ENCODE data around the gene GABRE.

Gene GABRE, protein sequence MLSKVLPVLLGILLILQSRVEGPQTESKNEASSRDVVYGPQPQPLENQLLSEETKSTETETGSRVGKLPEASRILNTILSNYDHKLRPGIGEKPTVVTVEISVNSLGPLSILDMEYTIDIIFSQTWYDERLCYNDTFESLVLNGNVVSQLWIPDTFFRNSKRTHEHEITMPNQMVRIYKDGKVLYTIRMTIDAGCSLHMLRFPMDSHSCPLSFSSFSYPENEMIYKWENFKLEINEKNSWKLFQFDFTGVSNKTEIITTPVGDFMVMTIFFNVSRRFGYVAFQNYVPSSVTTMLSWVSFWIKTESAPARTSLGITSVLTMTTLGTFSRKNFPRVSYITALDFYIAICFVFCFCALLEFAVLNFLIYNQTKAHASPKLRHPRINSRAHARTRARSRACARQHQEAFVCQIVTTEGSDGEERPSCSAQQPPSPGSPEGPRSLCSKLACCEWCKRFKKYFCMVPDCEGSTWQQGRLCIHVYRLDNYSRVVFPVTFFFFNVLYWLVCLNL

DNA sequence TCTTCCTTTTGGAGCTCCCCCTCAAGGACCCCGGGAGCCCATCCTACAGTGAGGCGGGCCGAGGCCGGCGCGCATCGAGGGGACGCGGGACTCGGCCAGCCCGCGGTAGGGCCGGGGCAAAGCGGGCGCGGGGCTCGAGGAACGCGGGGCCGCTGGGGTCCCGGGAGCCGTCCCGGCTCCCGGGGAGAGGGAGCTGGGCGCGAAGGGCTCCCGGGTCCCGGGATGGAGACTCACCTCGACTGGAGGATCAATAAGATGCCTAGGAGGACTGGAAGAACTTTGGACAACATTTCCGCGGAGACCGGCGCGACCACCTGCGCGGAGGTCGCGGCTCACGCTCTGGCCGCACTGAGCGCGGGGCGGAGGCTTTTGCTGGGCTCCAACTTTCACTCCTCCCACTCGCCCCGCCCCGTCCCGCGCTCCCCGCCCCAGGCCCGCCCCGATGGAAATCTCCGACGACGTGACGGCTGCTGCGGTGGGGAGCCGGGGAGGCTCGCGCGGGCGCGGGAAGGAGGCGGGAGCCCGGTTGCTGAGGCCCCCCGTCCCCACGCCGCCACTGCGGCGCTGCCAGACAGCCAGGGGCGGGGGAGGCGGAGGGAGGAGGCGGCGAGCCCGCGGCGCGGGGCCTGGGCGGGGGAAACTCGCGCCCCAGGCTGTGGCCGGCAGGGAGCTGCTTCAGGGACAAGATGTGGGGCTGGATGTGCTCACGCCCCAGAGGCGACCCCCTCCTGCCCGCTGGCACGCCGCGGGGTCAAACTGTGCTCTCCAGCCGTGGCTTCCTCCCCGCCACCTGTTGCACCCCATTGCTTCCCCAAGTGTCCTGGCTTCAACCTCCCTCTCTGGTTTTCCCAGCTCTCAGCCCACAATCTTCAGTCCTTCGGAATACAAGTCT is at the start of gene GABRE:
Gene GABRE, minus strand, starts transcription at position 341 of the 892 bp plus-strand sequence. Its CDS starts 51 bp downstream, at position 290.
- peak; percentile 85 for DNase-seq (ENCODE audit: low spot score)

DNA sequence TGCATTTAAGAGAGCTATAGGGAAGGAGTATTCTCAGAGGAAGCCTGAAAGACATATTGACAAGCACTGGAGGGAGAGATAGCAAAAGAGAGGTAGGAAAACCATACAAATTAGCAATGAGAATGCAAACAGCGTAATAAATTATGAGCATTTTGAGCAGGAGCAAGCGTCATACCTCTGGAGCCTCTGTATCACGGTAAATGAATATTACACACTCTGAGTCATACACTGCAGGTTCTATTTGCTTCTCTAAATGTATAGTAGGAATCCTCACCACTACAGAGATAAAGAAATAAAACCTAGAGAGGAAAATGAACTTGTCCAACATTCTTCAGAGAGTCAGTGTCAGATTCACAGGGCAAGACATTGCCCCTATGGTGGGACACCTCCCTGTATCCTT is 46.4 kb upstream of the GABRE start:
- DNase-seq (ENCODE audit: low spot score) = no peak

DNA sequence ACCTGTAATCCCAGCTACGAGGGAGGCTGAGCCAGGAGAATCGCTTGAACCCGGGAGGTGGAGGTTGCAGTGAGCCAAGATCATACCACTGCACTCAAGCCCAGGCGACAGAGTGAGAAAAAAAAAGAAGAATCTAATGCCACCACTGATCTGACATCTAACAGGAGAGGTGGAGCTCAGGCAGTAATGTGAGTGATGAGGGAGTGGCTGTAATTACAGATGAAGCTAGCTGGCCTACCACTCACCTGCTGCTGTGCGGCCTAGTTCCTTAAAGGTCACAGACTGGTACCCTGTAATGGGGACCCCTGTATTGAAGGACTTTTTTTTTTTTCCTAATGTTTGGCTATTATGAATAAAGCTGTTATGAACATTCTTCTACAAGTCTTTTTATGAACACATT is 25.3 kb upstream of the GABRE start:
- no peak for DNase-seq (ENCODE audit: low spot score)

DNA sequence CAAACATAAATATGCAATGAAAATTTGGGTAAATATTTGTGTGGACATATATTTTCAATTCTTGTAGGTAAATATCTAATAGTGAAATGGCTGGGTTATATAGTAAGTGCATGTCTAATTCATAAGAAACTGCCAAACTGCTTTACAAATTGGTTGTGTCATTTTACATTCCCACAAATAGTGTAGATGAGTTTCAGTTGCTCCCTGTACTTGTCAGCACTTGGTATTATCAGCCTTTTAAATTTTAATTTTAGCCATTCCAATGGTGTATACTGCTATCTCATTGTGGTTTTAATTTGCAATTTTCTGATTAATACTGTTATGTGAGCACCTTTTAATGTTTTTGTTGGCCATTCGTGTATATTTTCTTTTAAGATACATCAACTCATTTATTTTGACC is 23.1 kb upstream of the GABRE start:
- no peak for DNase-seq (ENCODE audit: low spot score)

DNA sequence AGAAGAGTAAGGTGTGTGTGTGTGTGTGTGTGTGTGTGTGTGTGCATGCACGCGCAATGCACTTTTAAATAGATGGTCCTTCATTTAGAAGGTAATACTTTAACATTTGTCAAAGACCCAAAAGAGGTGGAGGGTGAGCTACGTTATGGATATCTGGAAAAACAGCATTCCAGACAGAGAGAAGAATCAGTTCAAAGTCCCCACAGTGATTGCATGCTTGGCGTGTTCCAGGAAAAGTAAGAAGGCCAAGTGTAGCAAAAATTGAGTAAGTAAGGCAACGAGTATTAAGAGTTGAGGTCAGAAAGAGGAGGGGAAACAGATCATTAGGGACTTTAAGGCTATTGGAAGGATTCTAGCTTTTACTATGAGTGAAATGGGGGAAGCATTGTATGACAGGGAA is 21.9 kb upstream of the GABRE start:
- DNase-seq (ENCODE audit: low spot score) = no peak

DNA sequence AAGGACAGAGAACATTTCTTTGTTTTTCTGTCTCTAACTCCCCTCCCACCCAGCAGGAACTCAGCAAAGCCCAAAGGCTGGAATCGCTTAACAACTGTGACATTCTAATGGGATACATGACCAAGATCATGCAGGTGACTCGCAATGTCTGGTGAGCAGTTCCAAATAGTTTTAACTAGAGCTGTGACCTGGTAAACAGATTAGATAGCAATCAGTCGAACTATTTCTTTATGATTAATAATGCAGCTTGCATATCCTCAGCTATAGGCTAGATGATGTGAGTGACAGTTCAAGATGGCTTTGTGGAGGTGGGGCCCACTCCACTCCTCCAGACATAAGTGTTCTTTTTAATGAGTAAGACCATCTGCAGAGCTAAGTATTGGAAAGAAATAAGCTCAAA is 20.0 kb upstream of the GABRE start:
- no peak for DNase-seq (ENCODE audit: low spot score)

DNA sequence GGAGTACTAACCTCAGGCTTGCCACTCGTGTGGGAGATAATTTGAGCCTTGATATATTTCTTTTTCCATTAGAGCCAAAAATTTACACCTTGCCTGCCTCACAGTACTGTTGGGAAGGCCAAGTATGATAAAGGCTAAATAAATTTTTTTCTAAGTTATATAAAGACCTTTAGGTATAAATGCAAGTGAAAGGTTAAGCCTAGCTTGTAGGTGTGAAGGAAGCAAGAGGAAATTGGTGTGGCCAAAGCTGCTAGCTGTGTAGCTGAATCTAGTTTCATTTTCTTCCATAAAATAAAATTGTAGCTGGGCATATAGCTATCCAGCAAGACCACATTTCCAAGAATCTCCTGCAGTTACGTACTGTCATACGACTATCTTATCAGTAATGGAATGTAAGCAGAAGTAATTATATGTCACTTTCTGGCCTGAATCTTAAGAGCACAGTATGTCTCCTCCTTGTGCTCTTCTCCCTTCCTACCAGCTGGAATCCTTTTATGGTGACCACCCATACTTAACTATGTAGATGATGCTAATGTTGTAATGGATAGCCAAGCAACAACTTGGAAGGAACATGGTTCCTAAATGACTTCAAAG is 14.3 kb upstream of the GABRE start:
- no peak for DNase-seq (ENCODE audit: low spot score)

DNA sequence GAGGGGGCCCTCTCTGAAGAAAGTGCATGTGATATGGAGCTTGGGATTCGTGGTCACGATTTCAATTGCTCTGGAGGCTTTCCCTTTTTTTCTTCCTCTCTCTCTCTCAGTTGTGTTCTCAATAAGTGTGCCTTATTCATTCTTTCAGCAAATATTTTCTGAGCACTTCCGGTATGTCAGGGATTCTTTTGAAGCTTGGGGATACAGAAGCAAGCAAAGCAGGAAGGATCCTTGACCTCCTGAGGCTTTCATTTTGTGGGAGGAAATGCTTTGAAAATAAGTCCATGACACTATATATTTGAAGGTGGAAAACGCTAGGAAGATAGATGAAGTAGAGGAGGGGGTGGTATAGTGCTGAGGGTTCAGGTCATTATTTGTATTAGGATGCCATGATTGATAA is 12.6 kb upstream of the GABRE start:
- no peak for DNase-seq (ENCODE audit: low spot score)

DNA sequence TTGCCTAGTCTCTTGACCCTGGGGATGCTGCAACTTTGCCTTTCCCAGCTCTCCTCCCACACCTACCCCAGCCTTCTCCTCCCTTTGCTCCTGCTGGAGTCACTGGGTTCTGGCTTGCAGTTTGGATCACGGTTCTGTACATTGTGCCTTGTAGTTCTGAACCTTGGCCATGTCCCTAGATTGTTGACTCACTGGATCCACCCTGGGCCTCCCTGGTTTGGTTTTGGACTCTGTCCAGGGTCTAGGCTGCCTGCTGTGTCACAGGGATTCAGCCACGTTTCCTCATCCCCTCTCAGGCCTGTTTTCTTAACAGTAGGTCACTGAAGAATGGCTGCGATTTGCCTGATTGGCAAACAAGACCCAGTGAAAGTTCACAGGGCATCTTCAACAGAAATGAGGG is 11.5 kb upstream of the GABRE start:
- peak; percentile 38 for DNase-seq (ENCODE audit: low spot score)

DNA sequence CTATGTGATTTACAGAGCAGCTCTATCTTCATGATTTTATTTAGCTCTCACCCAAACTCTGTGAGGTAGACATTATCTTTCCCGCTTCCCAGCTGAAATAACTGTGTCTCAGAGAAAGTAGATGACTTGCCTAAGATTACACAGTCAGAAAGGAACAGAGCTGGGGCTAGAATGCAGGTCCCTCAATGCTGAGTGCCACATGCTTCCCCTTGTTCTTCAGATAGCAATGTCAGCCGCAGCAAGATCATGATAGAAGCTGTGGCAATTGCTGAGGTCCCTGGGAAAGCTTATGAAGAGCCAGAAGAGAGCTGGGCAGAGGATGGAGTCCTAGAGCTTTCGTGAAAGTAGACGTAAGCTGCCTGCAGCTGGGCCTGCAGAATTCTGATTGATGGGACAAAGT is 11.1 kb upstream of the GABRE start:
- no peak for DNase-seq (ENCODE audit: low spot score)

DNA sequence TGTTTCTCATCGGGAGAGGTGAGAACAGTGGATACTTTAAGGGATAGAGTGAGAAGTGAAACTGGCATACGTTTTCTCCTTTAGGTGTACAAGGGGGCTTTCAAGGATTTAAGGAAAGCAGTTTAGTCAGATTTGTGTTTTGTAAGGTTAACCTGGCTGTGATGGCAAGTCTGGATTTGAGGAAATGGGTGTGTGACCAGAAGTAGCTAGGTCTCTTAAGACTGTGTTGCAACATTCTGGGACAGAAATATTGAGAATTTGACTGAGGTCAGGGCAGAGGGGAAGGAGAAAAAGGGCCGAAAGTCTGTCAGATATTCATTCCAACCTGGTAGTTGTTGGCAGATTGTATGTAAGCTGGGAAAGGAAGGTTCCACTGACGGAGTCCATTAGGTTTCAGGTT is 10.4 kb upstream of the GABRE start:
- DNase-seq (ENCODE audit: low spot score) = no peak

DNA sequence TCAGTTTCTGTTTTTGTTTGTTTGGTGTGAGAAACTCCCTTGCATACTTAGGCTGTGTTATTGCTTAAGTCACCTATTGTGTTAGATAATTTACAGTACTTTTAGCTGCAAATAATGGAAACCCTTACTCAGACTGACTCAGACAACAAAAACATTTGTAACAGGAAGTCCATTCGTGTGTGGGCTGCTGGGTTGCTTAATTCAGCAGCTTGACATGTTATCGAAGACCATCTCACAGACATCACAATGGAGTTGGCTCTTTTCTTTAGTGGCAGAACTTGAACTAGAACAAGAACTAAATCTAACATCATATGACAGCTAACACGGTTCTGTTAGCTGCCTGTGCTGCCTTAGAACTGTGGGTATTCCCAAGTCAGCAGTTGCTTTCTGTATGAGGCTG is 9.9 kb upstream of the GABRE start:
- DNase-seq (ENCODE audit: low spot score) = peak; percentile 51

DNA sequence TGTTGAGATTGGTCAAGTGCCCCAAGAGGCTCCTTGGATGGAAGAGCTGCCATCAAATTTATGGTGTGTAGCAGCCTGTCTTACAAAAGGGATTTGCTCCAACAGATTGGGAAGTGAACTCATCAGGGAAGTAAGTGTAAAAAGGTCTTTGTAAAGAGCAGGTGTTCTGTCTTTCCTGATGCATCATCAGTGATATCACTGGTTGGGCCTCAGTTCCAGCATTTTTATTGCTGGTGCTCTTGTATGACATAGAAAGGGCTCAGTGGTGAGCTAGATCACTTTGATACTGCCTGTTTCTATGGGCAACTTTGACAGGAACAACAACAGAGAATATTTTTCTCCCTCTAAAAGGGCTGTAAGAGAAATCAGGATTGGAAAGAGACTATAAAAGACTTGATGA is 8.7 kb upstream of the GABRE start:
- no peak for DNase-seq (ENCODE audit: low spot score)

DNA sequence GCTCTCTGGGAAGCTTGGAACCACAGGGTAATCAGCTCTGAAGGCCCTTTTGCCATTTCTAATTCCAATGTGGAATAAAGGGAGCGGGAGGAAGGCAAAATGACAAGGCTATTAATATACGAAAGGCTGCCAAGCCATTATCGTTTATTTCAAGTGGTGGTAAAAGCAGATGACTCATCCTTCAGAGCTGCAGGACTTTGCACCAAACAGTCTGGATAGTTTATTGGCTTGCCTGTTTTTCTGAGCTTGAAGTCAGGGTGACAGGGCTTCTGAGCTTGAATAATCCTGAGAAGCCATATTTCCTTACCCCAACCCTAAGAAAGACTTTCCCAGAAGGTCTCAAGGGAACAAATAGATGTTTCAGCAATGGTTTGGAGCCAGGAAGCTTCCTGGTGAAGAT is 7.7 kb upstream of the GABRE start:
- DNase-seq (ENCODE audit: low spot score) = peak; percentile 55

DNA sequence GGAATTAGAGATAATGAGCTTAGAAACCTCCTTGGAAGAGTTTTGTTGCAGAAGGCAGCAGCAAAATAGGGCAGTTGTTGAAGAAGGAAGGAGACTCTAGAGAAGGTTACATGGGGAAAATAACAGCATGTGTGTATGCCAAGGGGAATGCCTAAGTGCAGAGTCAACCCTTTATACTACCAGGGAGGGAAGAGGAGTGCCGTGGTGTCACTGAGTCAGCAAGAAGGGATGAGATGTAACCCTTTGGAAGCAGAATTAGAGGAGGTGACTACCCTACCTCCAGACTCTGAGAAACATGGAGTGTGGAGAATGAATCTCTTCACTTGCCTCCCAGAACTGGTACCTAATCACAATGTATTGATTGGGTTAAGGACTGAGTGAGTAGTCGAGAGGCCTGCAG is 6.7 kb upstream of the GABRE start:
- DNase-seq (ENCODE audit: low spot score) = peak; percentile 61

DNA sequence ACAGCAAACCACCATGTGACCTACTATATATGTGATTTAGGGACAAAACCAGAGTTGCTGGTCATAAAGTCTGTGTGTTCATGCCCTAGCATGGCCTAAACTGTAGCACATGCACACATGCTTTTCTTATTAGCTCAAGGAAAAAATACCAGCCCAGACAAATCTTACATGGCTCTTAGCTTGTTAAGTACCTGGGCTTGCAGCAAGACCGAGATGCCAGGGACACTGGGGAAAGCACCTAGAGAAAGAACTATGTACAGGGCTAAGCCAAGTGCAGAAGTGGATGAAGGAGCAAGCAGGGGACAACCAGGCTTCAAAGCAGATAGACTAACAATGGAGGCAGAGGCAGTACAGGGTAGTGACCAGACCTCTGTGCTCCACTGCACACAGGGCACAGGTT is 3.4 kb upstream of the GABRE start:
- no peak for DNase-seq (ENCODE audit: low spot score)

DNA sequence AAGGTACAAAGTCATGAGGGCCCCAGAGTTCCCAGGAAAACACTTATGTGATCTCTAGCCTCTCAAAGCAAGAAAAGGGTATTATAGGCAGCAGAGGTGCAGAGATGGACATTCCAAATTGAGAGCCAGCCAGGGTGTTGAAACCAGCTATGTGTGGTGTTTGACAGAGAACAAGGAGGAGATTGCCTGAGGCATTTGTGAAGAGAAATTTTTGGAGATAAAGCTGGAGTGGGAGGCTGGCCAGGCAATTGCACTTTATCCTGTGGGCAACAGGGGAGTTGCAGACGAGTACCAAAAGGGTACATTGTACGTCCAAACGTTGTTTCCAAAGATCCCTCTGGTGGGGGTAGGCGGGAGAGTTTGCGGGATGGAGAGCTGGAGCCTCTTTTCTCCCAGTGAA is 2.5 kb upstream of the GABRE start:
- DNase-seq (ENCODE audit: low spot score) = no peak

DNA sequence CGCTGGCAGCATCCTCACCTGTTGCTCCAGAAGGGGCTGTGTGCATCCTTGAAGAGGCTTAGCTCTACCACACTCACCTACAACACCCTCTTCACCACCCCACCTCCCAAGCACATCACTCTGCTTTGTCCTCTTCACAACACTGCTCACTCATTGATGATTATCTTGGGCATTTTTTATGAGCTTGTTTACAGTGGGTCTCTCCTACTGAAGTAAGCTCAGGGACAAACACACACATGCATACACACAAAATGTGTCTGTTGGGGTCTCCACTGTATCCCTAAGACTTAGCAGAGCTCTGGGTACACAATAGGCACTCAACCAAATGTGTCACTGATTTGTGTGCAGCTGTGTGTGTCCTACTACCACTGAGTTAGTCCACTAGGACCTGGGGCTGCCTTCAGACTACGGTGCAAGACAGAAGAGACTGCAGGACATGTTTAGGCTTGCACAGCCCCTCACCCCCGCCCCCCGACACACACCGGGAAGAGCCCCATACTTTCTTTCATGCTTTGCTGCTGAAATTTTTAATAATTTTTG is 1.3 kb upstream of the GABRE start:
- no peak for DNase-seq (ENCODE audit: low spot score)

DNA sequence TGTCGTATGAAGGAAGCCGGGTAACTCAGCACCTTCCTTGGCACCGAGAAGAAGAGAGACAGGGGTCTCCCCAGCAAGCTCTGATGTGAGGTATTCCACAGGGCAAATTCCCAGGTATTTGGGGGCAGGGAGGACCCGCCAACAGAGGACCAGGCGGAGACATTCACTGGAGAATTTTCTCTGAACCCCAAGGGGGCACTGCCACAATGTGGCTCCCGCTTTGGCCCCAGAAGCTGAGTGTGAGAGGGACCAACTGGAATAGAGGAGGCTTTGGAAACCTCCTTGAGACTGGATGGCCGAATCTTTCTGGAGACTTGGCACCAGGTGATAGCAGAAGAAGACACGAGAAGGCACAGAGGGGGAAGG is 735 bp upstream of the GABRE start:
- no peak for DNase-seq (ENCODE audit: low spot score)

DNA sequence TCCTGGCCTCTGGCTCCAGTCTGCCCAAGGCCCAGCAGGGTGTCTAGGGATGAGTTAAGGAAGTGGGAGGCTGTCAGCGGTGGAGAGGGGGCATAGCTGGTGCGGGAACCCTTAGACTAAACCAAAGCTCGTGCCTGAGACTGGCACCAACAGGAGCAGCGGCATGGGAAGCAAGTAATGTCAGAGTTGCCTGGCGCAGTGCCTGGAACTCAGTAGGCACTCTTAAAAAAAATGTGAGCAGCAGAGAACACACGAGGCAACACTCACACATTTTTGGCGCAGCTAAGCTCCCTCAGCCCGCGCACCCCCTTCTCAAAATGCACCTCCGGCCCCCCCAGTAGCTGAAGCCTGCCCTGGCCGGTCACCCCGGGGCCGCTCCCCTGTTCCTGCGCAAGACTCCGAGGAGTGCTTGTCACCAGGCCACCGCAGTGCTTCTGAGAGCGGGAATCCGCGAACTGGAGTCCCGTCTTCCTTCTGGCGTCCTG is 583 bp downstream of the GABRE start:
- DNase-seq (ENCODE audit: low spot score) = peak; percentile 30

DNA sequence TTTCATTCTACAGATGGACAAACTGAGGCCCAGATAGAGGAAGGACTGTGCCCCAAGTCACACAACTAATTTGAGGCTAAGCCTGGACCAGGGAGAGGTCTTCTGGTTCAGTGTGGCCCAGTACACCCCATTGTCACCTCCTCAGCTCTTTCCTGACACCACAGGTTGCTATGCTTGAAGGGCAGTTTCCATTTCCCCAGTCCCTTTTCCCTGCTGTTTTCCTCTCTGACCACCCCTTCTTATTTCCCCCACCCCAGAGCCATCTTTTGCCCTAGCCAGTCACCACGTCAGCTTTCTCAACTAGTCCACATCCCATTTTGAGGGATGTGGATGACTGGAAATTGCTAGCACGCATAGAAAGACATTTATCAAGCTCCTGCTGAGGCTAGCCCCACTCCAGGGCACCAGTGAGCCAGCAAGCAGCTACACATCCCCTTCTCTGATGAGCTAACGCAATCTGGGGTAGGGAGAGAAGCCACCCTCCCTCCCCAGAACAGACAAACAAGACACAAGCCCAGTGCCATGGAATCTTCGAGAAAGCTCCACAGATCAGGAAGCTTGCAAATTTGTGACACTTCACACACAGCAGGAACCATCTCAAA is 1.3 kb downstream of the GABRE start:
- DNase-seq (ENCODE audit: low spot score) = peak; percentile 21

DNA sequence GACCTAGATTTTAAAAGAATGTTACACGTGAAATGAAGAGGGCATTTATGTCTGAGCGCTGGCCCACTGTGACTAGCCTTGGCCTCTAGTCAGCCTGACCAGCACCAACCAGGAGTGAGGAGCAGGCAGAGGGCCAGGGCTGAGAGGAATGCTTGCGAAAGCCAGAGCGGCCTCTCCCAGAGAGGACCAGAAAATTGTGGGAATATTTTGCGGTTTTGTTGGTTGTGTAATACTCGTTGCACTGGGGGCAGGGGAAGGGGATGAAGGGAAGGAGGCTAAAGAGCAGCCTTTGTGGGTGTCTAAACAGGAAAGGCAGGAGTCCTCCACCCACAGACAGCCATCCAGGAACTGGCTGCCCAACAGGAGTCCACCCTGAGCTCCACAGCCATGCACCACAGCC is 3.8 kb downstream of the GABRE start:
- peak; percentile 84 for DNase-seq (ENCODE audit: low spot score)

Data from GM03348 (cell line).